HT1080 (cell line): Measurements from ENCODE around the gene SNX13. TPM values are rescaled to one million over a fixed set of nuclear protein-coding genes. Genes with fewer than 3 reads are reported as not detected.

Experiments used
- total RNA-seq: library from RNA; depleted of rRNA; stranded (reverse); fragments of >200 nt; shearing (Covaris generic); gene quantifications from 2 replicates; pipeline ENCODE4 v1.2.3, GENCODE V29; 2014; rRNA removed

SNX13 gene
- total RNA-seq, 1 experiment from 2014 or later: 19.1 TPM

Other genes with a start within 250 kb of the SNX13 start
- gene PRPS1L1, start 87.4 kb upstream of the SNX13 start, total RNA-seq: not detected in 2 replicates